Ishikawa (cell line): ENCODE data around the gene ITPA.

Experiments used
- CEBPB ChIP-seq: IDR thresholded peaks from 2 replicates; pipeline ENCODE4 v1.6.1; 2012
- CREB1 ChIP-seq: IDR thresholded peaks from 2 replicates; pipeline ENCODE4 v1.6.1; 2012; ENCODE audit warnings: low read depth
- EGR1 ChIP-seq: IDR thresholded peaks from 2 replicates; pipeline ENCODE4 v1.6.1; 2012
- EP300 ChIP-seq: IDR thresholded peaks from 2 replicates; pipeline ENCODE4 v1.6.1; 2012; ENCODE audit warnings: borderline replicate concordance
- FOXM1 ChIP-seq: IDR thresholded peaks from 2 replicates; pipeline ENCODE4 v1.6.1; 2012; ENCODE audit warnings: low read depth, borderline replicate concordance
- NFIC ChIP-seq: IDR thresholded peaks from 2 replicates; pipeline ENCODE4 v1.6.1; 2012
- RAD21 ChIP-seq: IDR thresholded peaks from 2 replicates; pipeline ENCODE4 v1.6.1; 2012; ENCODE audit warnings: low read depth
- TAF1 ChIP-seq: IDR thresholded peaks from 2 replicates; pipeline ENCODE4 v1.6.1; 2012; ENCODE audit warnings: low read depth, mild to moderate bottlenecking
- TCF12 ChIP-seq: IDR thresholded peaks from 2 replicates; pipeline ENCODE4 v1.6.1; 2012; ENCODE audit warnings: low read depth
- TEAD4 ChIP-seq: IDR thresholded peaks from 2 replicates; pipeline ENCODE4 v1.6.1; 2012
- YY1 ChIP-seq: IDR thresholded peaks from 2 replicates; pipeline ENCODE4 v1.6.1; 2012; ENCODE audit warnings: low read depth
- ZBTB7A ChIP-seq: IDR thresholded peaks from 2 replicates; pipeline ENCODE4 v1.6.1; 2012; ENCODE audit warnings: low read depth
- TF ChIP-seq, protein P1 (sequence below): IDR thresholded peaks from 2 replicates; pipeline ENCODE4 v1.6.1; 2012
- TF ChIP-seq, protein P2 (sequence below): IDR thresholded peaks from 2 replicates; pipeline ENCODE4 v1.6.1; 2012
- TF ChIP-seq, protein P3 (sequence below): IDR thresholded peaks from 2 replicates; pipeline ENCODE4 v1.6.1; 2012; ENCODE audit warnings: low read depth, mild to moderate bottlenecking

The ITPA gene

DNA sequence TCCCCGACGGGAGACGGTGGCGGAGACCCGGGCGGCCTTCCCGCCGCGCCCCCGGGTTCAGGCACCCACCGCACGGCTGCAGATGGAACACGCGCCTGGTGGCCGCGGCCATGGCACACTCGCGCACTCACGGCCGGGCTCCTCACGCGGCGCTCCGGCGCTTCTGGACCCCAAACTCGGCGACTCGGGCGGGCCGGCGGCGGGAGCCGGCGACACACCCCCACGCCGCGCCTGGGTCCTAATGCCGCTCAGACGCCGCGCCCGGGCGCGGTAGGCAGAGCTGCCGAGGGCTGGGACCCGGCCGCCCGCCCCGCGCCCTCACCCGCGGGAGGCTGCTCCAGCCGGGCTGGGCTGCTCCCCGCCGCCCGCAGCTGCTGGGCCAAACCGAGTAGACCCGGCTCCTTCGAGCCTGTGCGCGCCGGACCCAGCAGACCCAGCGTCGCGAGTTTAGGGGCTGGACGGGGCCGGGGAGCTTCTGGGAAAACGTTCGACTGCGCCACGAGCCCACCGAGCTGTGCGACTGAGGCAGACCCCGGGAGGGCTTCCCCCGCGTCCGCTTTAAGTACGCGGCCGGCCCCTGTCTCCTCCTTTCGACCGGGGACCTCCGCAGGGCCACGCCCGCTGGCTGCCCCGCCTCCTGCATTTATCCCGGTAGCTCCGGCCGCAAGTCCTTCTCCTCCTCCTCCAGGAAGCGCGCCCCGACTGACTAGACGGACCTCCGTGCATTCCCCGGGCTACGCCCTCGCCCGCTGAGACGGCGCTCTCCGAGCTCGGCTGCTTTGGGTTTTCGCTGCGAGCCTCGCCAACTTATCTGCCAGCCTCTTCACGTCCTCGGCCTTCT lies 29.9 kb downstream of the ITPA start, which contains the start of gene SLC4A11:
Gene SLC4A11 (minus strand): TSS at position 165 of the 841 bp plus-strand sequence. CDS start 53 bp downstream, at position 112.
- TF ChIP-seq RAD21, result no peak
- peak; percentile 55; the same call in 1 of the 2 replicates for TF ChIP-seq ZBTB7A
- 0 out of 2 replicates have a peak, but pooled peaks have one; percentile 14 for TF ChIP-seq TAF1

DNA sequence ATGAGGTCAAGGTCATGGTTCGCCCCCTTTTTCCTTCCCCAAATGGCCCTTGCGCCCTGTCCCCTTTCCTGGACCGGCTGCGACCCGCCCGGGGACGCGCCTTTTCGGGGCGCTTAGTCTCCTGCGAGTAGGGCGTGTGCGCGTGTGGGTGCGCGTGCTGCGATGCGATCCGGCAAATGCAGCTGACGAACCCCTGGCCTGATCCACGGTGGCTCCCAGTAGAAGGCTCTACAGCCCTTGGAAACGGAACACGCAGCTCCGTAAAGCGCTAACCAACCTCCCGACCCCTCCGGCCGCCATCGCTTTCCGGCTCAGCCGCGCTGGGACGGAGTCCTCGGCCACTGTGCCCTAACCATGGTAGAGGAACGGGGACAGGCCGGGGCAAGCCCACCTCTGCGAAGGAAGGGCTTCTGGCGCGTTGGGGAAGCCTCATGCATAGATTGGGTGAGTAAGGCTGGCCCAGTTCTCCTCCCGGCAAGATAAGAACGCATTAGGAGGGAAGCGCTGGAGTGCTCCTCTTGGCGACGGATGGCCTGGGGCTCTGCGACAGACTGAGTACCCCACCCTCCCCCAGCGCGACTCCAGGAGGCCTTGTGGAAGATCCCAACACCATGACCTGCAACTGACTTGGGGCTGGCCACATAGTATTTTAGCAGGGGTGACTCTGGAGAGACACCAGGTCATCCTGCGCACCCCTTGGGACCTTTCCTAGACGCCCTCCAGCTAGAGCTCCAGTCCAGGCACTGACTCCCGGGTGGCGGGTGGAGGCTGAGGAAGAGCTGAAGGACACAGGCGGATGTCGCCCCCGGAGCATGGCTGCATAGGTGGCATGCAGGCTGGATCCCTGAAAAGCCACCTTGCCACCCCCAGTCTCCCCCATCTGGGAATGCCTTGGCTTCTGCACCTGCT lies 30.8 kb downstream of the ITPA start:
- no peak for TF ChIP-seq CREB1
- TF ChIP-seq ZBTB7A, result no peak
- TF ChIP-seq EGR1, result no peak
- TF ChIP-seq TAF1, result 0 out of 2 replicates have a peak, but pooled peaks have one; percentile 17
- no peak for TF ChIP-seq TCF12
- TF ChIP-seq, protein P1, sequence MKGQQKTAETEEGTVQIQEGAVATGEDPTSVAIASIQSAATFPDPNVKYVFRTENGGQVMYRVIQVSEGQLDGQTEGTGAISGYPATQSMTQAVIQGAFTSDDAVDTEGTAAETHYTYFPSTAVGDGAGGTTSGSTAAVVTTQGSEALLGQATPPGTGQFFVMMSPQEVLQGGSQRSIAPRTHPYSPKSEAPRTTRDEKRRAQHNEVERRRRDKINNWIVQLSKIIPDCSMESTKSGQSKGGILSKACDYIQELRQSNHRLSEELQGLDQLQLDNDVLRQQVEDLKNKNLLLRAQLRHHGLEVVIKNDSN, result no peak
- TF ChIP-seq TEAD4, result no peak
- TF ChIP-seq, protein P2, sequence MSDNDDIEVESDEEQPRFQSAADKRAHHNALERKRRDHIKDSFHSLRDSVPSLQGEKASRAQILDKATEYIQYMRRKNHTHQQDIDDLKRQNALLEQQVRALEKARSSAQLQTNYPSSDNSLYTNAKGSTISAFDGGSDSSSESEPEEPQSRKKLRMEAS, result no peak

DNA sequence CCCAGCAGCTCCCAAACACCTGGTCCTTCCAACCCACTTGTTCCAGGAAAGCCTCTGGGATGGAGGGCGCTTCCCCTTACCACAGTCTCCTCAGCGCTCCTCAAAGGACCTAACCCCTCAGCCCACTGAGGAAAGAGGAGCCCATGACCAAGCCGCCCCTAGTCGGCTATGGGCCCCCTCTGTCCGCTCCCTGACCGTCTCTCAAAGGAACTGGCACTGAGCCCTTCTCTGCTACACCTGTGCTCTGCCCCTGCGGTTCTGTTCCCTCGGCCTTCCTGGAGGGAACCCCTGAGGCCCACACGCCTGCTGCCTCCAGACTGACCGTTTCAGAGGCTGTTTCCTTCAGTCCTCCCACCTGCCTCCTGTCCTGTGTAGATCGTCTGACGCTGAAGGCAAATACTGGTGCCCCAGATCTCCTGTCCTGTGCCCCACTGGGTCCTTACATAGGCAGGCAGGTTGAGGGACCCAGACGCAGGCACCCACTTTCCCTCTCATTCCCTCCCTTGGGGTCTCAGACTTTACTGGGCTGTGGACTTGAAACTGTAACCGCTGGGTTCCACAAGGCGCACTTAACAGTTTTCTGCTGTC lies 31.6 kb downstream of the ITPA start:
- TF ChIP-seq, protein P1, result no peak
- TF ChIP-seq, protein P3, sequence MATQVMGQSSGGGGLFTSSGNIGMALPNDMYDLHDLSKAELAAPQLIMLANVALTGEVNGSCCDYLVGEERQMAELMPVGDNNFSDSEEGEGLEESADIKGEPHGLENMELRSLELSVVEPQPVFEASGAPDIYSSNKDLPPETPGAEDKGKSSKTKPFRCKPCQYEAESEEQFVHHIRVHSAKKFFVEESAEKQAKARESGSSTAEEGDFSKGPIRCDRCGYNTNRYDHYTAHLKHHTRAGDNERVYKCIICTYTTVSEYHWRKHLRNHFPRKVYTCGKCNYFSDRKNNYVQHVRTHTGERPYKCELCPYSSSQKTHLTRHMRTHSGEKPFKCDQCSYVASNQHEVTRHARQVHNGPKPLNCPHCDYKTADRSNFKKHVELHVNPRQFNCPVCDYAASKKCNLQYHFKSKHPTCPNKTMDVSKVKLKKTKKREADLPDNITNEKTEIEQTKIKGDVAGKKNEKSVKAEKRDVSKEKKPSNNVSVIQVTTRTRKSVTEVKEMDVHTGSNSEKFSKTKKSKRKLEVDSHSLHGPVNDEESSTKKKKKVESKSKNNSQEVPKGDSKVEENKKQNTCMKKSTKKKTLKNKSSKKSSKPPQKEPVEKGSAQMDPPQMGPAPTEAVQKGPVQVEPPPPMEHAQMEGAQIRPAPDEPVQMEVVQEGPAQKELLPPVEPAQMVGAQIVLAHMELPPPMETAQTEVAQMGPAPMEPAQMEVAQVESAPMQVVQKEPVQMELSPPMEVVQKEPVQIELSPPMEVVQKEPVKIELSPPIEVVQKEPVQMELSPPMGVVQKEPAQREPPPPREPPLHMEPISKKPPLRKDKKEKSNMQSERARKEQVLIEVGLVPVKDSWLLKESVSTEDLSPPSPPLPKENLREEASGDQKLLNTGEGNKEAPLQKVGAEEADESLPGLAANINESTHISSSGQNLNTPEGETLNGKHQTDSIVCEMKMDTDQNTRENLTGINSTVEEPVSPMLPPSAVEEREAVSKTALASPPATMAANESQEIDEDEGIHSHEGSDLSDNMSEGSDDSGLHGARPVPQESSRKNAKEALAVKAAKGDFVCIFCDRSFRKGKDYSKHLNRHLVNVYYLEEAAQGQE, result no peak
- TF ChIP-seq EP300, result no peak
- TF ChIP-seq TCF12, result no peak
- no peak for TF ChIP-seq CREB1
- TF ChIP-seq TEAD4, result no peak
- TF ChIP-seq EGR1, result no peak

DNA sequence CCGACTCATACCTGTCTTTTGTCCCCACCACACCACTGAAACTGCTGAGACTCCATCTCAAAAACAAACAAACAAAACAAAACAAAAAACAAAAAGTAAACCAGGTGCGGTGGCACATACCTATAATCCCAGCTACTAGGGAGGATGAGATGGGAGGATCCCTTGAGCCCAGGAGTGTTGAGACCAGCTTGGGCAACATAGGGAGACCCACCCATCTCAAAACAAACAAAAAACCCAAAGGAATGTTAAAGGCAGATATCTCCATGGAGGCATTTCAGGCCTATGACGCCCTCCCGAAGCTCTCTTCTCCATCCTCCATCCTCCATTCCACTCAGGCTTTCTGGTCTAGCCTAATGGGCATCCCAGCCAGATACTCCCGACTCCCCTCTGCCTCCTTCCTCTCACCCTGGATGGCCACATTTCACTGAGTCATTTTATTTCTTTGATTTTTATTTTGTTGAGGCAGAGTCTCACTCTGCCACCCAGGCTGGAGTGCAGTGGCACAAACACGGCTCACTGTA lies 32.9 kb downstream of the ITPA start:
- TF ChIP-seq TCF12 (no peak), ZBTB7A (no peak), NFIC (no peak), CEBPB (no peak), TAF1 (no peak), EGR1 (no peak), CREB1 (no peak), EP300 (no peak), RAD21 (no peak), FOXM1 (no peak), YY1 (no peak), TEAD4 (no peak)
- TF ChIP-seq, protein P2, result no peak
- TF ChIP-seq, protein P1, result no peak
- TF ChIP-seq, protein P3, result no peak
